Neuronal stem cell (in vitro differentiated cells): Measurements from ENCODE around the gene IMP3.

Experiments used
- DNase-seq: peaks from one replicate; pipeline ENCODE4 v3.0.0-alpha.2; 2013; ENCODE audit warnings: low spot score
- H2AFZ ChIP-seq: one replicate; pipeline ENCODE4 v1.6.1; 2013; ENCODE audit warnings: mild to moderate bottlenecking, low read length, inconsistent platforms
- H2AK5ac ChIP-seq: 2 replicates; pipeline ENCODE4 v1.6.1; 2013; ENCODE audit warnings: low read depth, mild to moderate bottlenecking, inconsistent platforms, low read length, moderate library complexity, mixed read lengths
- H2BK120ac ChIP-seq: 2 replicates; pipeline ENCODE4 v1.6.1; 2013; ENCODE audit warnings: low read depth, mild to moderate bottlenecking, inconsistent platforms, low read length, moderate library complexity, mixed read lengths
- H2BK12ac ChIP-seq: one replicate; pipeline ENCODE4 v1.6.1; 2013; ENCODE audit warnings: low read length, inconsistent platforms
- H2BK15ac ChIP-seq: 2 replicates; pipeline ENCODE4 v1.6.1; 2013; ENCODE audit warnings: mild to moderate bottlenecking, low read length, inconsistent platforms, mixed read lengths
- H2BK5ac ChIP-seq: one replicate; pipeline ENCODE4 v1.6.1; 2013; ENCODE audit warnings: inconsistent platforms, mild to moderate bottlenecking, low read length, moderate library complexity
- H3K14ac ChIP-seq: one replicate; pipeline ENCODE4 v1.6.1; 2013; ENCODE audit warnings: low read length, inconsistent platforms
- H3K18ac ChIP-seq: 2 replicates; pipeline ENCODE4 v1.6.1; 2013; ENCODE audit warnings: low read length, inconsistent platforms
- H3K23ac ChIP-seq: 2 replicates; pipeline ENCODE4 v1.6.1; 2013; ENCODE audit warnings: low read depth, mild to moderate bottlenecking, mixed read lengths, low read length, inconsistent platforms; ENCODE audit not compliant: poor library complexity
- H3K27ac ChIP-seq: replicated peaks from 3 replicates; pipeline ENCODE4 v1.5.1; 2013; ENCODE audit warnings: low read length, inconsistent platforms
- H3K27me3 ChIP-seq, 3 experiments: 2 replicates each; pipeline ENCODE4 v1.6.1; 2013; ENCODE audit warnings: low read length in 3 of 3, mild to moderate bottlenecking in 2 of 3, inconsistent platforms in 1 of 3, low read depth in 1 of 3, mixed read lengths in 1 of 3, moderate library complexity in 1 of 3; ENCODE audit not compliant: control insufficient read depth in 3 of 3, insufficient read depth in 3 of 3
- H3K36me3 ChIP-seq, 2 donors: replicated peaks in 1 of 2; 2 replicates each; pipeline ENCODE4 v1.6.1; 2013; ENCODE audit warnings: low read length in 2 of 2; ENCODE audit not compliant: control insufficient read depth in 2 of 2, insufficient read depth in 2 of 2
- H3K4ac ChIP-seq: 2 replicates; pipeline ENCODE4 v1.6.1; 2013; ENCODE audit warnings: inconsistent platforms, mild to moderate bottlenecking, low read length, moderate library complexity
- H3K4me1 ChIP-seq, 2 donors: 1 replicate in 1 of 2; 2 replicates in 1 of 2; pipeline ENCODE4 v1.6.1; 2013; ENCODE audit warnings: low read length in 2 of 2, low read depth in 1 of 2; ENCODE audit not compliant: control insufficient read depth in 2 of 2, insufficient read depth in 1 of 2
- H3K4me2 ChIP-seq: one replicate; pipeline ENCODE4 v1.6.1; 2013; ENCODE audit warnings: mild to moderate bottlenecking, low read length, inconsistent platforms; ENCODE audit not compliant: insufficient read depth, poor library complexity, severe bottlenecking
- H3K4me3 ChIP-seq, 2 donors: 2 replicates each; pipeline ENCODE4 v1.5.1; 2013; ENCODE audit warnings: low read length in 2 of 2, mild to moderate bottlenecking in 2 of 2, inconsistent platforms in 1 of 2, moderate library complexity in 1 of 2
- H3K79me1 ChIP-seq: one replicate; pipeline ENCODE4 v1.6.1; 2013; ENCODE audit warnings: low read depth, mild to moderate bottlenecking, inconsistent platforms, low read length, moderate library complexity
- H3K9ac ChIP-seq: one replicate; pipeline ENCODE4 v1.6.1; 2013; ENCODE audit warnings: mild to moderate bottlenecking, low read depth, low read length, inconsistent platforms; ENCODE audit not compliant: poor library complexity
- H3K9me3 ChIP-seq, 2 donors: replicated peaks in 1 of 2; 2 replicates each; pipeline versions ENCODE3 to v1.6.1; 2013; ENCODE audit warnings: low read length in 2 of 2, mild to moderate bottlenecking in 2 of 2, inconsistent platforms in 1 of 2, low read depth in 1 of 2, mixed read lengths in 1 of 2, moderate library complexity in 1 of 2; ENCODE audit not compliant: control insufficient read depth in 2 of 2, insufficient read depth in 1 of 2
- H4K8ac ChIP-seq: one replicate; pipeline ENCODE4 v1.6.1; 2013; ENCODE audit warnings: low read depth, mild to moderate bottlenecking, inconsistent platforms, low read length, moderate library complexity
- H4K91ac ChIP-seq: one replicate; pipeline ENCODE4 v1.6.1; 2013; ENCODE audit warnings: low read length, low read depth, mild to moderate bottlenecking, inconsistent platforms; ENCODE audit not compliant: poor library complexity
- WGBS, 2 donors: extraction: QIAGEN DNeasy Blood & Tissue Kit; methylation state at CpG; one replicate each; pipeline ENCODE4 v1.1.7; 2013; ENCODE audit warnings: missing lambda C conversion rate in 2 of 2, mixed read lengths in 1 of 2; ENCODE audit not compliant: insufficient read length in 2 of 2, insufficient replicate concordance in 1 of 2; ENCODE audit errors: extremely low coverage in 2 of 2; 5-methylcytosine and 5-hydroxymethylcytosine counted together

IMP3 gene

GRCh38 chr15:75659141-75659771, 19.2 kb upstream of the IMP3 start:
- H3K27ac ChIP-seq: no peak overlapping the region
- H4K91ac ChIP-seq: no peak overlapping the region
- H3K14ac ChIP-seq: peak overlapping the region; percentile 21
- H2AFZ ChIP-seq: no peak overlapping the region
- H2AK5ac ChIP-seq: no peak overlapping the region
- H3K27me3 ChIP-seq: no peaks in the 10 kb centered on the region
- peaks cover 27 to 66% of the 10 kb centered on the region in 2 donors for H3K36me3 ChIP-seq
- H3K4ac ChIP-seq: no peak overlapping the region
- no peak overlapping the region for H3K4me2 ChIP-seq
- no peak for DNase-seq
- H2BK5ac ChIP-seq: no peak overlapping the region
- no peak overlapping the region for H2BK12ac ChIP-seq
- no peak overlapping the region for H3K4me3 ChIP-seq
- H2BK120ac ChIP-seq: no peak overlapping the region
- no CpG with 5 or more reads among the region's 9 CpGs for WGBS, 2 donors
- no peak overlapping the region for H3K9ac ChIP-seq
- no peak overlapping the region for H3K18ac ChIP-seq
- no peaks in the 10 kb centered on the region for H3K9me3 ChIP-seq
- no peak overlapping the region for H3K23ac ChIP-seq
- H3K4me1 ChIP-seq: peaks cover 0 to 7% of the 10 kb centered on the region in 2 donors
- no peak overlapping the region for H4K8ac ChIP-seq
- peaks cover 10% of the 10 kb centered on the region for H3K79me1 ChIP-seq
- H2BK15ac ChIP-seq: no peak overlapping the region

DNA sequence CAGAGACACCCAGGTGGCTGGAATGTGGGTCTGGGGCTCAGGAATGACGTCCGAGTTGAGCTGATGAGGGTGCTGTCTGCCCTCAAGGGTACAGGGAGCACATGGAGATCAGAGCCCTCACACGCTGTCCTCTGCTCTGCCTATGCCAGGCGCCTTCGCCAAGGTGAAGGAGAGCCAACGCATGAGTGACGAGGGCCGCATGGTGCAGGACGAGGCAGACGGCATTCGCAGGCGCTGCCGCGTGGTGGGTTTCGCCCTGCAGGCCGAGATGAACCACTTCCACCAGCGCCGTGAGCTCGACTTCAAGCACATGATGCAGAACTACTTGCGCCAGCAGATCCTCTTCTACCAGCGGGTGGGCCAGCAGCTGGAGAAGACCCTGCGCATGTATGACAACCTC, 16.8 kb upstream of the IMP3 start:
- Histone ChIP-seq H3K4me3 (peak overlapping the region in 1 of 2 donors; percentile 40), H2BK5ac (no peak overlapping the region), H4K8ac (no peak overlapping the region), H3K4me1 (peaks cover 12 to 20% of the 10 kb centered on the region in 2 donors), H4K91ac (no peak overlapping the region), H3K9ac (peak overlapping the region; percentile 35), H3K4me2 (no peak overlapping the region), H3K36me3 (peaks cover 27 to 81% of the 10 kb centered on the region in 2 donors), H3K27me3 (no peaks in the 10 kb centered on the region), H3K9me3 (no peaks in the 10 kb centered on the region), H2BK12ac (no peak overlapping the region), H3K23ac (peak overlapping the region; percentile 77), H2AFZ (no peak overlapping the region), H2AK5ac (no peak overlapping the region), H3K4ac (peak overlapping the region; percentile 32), H3K18ac (no peak overlapping the region), H2BK15ac (no peak overlapping the region), H3K27ac (no peak overlapping the region), H3K14ac (no peak overlapping the region), H2BK120ac (no peak overlapping the region), H3K79me1 (peaks cover 11% of the 10 kb centered on the region)
- WGBS, 2 donors: no CpG with 5 or more reads among the region's 22 CpGs
- DNase-seq: no peak

DNA sequence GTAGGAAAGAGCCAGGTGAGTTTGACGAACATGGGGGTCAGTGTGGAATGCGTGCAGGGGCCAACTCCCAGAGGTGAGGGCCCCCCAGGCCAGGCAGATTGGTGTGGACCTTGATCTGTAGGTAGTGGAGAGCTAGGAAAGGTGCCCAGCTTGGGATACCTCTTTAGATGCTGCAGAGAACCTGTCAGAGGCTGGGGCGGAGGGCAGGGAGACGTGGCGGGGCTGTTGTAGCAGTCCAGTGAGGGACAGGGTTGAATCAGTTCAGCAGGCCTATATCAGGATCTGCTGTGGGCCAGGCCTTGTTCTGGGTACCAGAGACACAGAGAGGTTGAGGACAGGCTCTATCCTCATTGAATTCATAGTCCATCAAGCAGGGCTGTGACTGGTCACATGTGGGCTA, 16.3 kb upstream of the IMP3 start:
- Histone ChIP-seq H3K4me1 (peaks cover 17 to 23% of the 10 kb centered on the region in 2 donors), H4K91ac (no peak overlapping the region), H3K4me2 (no peak overlapping the region), H3K79me1 (peaks cover 13% of the 10 kb centered on the region), H2AK5ac (no peak overlapping the region), H3K36me3 (peaks cover 27 to 84% of the 10 kb centered on the region in 2 donors), H4K8ac (no peak overlapping the region), H3K18ac (no peak overlapping the region), H2BK15ac (no peak overlapping the region), H3K9me3 (no peaks in the 10 kb centered on the region), H3K4ac (no peak overlapping the region), H2AFZ (no peak overlapping the region), H2BK12ac (no peak overlapping the region), H3K14ac (no peak overlapping the region), H3K27me3 (no peaks in the 10 kb centered on the region), H2BK120ac (no peak overlapping the region), H3K23ac (no peak overlapping the region), H2BK5ac (no peak overlapping the region), H3K27ac (no peak overlapping the region), H3K4me3 (no peak overlapping the region), H3K9ac (peak overlapping the region; percentile 35)
- no CpG with 5 or more reads among the region's 5 CpGs for WGBS, 2 donors
- DNase-seq: no peak

GRCh38 chr15:75655931-75656330, 15.9 kb upstream of the IMP3 start:
- Histone ChIP-seq H2BK15ac (no peak overlapping the region), H3K4me1 (peaks cover 21 to 26% of the 10 kb centered on the region in 2 donors), H3K4ac (no peak overlapping the region), H2BK120ac (no peak overlapping the region), H4K91ac (no peak overlapping the region), H3K4me2 (no peak overlapping the region), H3K79me1 (peaks cover 13% of the 10 kb centered on the region), H3K14ac (no peak overlapping the region), H2BK5ac (no peak overlapping the region), H3K4me3 (no peak overlapping the region), H3K9me3 (no peaks in the 10 kb centered on the region), H3K27me3 (no peaks in the 10 kb centered on the region), H3K9ac (no peak overlapping the region), H3K36me3 (peaks cover 31 to 88% of the 10 kb centered on the region in 2 donors), H3K23ac (no peak overlapping the region), H2AK5ac (no peak overlapping the region), H3K18ac (no peak overlapping the region), H2AFZ (no peak overlapping the region), H3K27ac (no peak overlapping the region), H2BK12ac (no peak overlapping the region), H4K8ac (no peak overlapping the region)
- no CpG with 5 or more reads among the region's 4 CpGs for WGBS, 2 donors
- DNase-seq: no peak
